ENCODE data around the gene ZDHHC13. TPM values are rescaled to one million over a fixed set of nuclear protein-coding genes. Genes with fewer than 3 reads are reported as not detected.

ZDHHC13 gene
- total and polyA plus RNA-seq, 4 donors = 1.2 to 8.2 (median 2.7) TPM

DNA sequence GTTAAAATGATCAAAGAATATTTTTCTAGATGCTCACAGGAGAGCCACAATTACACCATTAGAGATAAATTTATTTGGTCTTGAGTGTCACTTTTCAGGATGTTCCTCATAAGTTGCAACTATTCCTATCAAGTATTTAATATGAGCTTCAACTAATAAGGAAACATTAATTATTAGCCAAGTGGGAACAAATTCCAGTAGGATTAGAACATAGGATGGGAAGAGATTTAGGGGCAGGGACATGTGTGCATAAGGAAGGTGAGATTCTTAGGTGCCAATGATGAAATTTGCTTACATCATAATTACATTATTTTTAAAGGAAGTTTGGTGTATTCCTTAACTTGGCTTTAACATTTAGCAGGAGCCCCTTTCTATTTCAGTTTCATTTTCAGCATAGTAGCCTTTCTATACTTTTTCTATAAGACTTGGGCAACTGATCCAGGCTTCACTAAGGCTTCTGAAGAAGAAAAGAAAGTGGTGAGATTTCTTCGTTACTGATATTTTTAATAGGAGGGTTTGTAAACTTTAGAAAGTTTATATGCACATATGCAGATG is 46.1 kb downstream of the ZDHHC13 start:
- H3K9me3 ChIP-seq (ENCODE audit: control insufficient read depth in 4 of 4, low read length in 3 of 4) = no peaks in the 10 kb centered on the region
- no peak overlapping the region for H3K27ac ChIP-seq (ENCODE audit: low read depth in 1 of 2, low read length in 2 of 2)
- no peaks in the 10 kb centered on the region for H3K27me3 ChIP-seq (ENCODE audit: control insufficient read depth in 4 of 4, insufficient read depth in 4 of 4, low read length in 3 of 4)
- H3K36me3 ChIP-seq (ENCODE audit: control insufficient read depth in 4 of 4, insufficient read depth in 3 of 4, low read depth in 1 of 4, low read length in 3 of 4) = peaks cover 0 to 2% (median 0%) of the 10 kb centered on the region in 4 donors
- H3K9ac ChIP-seq (ENCODE audit: low read depth in 1 of 2, low read length in 2 of 2) = no peak overlapping the region
- WGBS = 91% methylated on average over 1 of the region's 1 CpG
- H3K4me3 ChIP-seq (ENCODE audit: low read depth in 1 of 3, low read length in 3 of 3) = no peak overlapping the region
- DNase-seq (ENCODE audit: low spot score) = no peak
- no peak for TF ChIP-seq TAF1 (conservative IDR thresholded peaks at IDR 0.05)
- TF ChIP-seq RAD21 (IDR thresholded peaks at IDR 0.05) = no peak
- no peak for TF ChIP-seq FOXA1 (IDR thresholded peaks at IDR 0.05)
- TF ChIP-seq, protein P1, sequence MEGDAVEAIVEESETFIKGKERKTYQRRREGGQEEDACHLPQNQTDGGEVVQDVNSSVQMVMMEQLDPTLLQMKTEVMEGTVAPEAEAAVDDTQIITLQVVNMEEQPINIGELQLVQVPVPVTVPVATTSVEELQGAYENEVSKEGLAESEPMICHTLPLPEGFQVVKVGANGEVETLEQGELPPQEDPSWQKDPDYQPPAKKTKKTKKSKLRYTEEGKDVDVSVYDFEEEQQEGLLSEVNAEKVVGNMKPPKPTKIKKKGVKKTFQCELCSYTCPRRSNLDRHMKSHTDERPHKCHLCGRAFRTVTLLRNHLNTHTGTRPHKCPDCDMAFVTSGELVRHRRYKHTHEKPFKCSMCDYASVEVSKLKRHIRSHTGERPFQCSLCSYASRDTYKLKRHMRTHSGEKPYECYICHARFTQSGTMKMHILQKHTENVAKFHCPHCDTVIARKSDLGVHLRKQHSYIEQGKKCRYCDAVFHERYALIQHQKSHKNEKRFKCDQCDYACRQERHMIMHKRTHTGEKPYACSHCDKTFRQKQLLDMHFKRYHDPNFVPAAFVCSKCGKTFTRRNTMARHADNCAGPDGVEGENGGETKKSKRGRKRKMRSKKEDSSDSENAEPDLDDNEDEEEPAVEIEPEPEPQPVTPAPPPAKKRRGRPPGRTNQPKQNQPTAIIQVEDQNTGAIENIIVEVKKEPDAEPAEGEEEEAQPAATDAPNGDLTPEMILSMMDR (IDR thresholded peaks at IDR 0.05; ENCODE audit: low read depth, low read length, missing input control) = no peak
- TF ChIP-seq, protein P2, sequence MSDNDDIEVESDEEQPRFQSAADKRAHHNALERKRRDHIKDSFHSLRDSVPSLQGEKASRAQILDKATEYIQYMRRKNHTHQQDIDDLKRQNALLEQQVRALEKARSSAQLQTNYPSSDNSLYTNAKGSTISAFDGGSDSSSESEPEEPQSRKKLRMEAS (IDR thresholded peaks at IDR 0.05) = no peak
- no peak for TF ChIP-seq GABPA (IDR thresholded peaks at IDR 0.05 in 1 of 2, conservative IDR thresholded peaks at IDR 0.05 in 1 of 2)
- peaks cover 0 to 4% (median 3%) of the 10 kb centered on the region in 4 donors for H3K4me1 ChIP-seq (ENCODE audit: control insufficient read depth in 4 of 4, insufficient read depth in 4 of 4, low read length in 3 of 4)

DNA sequence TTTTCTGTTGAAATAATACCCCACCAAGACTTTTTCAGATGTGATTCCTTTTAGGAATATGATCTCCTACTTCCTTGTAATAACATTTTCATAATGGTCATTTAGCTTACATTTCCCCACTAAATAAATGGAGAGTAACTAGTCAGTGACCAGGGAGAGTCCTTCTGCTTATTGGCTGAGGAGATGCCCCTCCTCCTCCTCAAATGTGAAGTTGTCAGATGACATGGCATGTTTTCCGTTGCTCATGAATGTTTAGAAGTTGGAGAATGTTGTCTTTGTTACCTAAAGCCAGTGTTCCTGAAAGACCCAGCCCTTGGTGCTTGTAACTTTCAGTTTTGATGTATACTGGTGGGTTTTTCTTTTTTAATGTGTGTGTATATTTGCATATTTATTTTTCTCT is 46.6 kb downstream of the ZDHHC13 start:
- no peak for DNase-seq (ENCODE audit: low spot score)
- no peaks in the 10 kb centered on the region for H3K9me3 ChIP-seq (ENCODE audit: control insufficient read depth in 4 of 4, low read length in 3 of 4)
- H3K4me1 ChIP-seq (ENCODE audit: control insufficient read depth in 4 of 4, insufficient read depth in 4 of 4, low read length in 3 of 4) = peaks cover 3 to 4% (median 4%) of the 10 kb centered on the region in 4 donors
- no peaks in the 10 kb centered on the region for H3K27me3 ChIP-seq (ENCODE audit: control insufficient read depth in 4 of 4, insufficient read depth in 4 of 4, low read length in 3 of 4)
- WGBS = 93% methylated on average over 1 of the region's 1 CpG
- H3K4me3 ChIP-seq (ENCODE audit: low read depth in 1 of 3, low read length in 3 of 3) = no peak overlapping the region
- no peak overlapping the region for H3K27ac ChIP-seq (ENCODE audit: low read depth in 1 of 2, low read length in 2 of 2)
- no peak overlapping the region for H3K9ac ChIP-seq (ENCODE audit: low read depth in 1 of 2, low read length in 2 of 2)
- TF ChIP-seq RAD21 (IDR thresholded peaks at IDR 0.05) (no peak), EGR1 (IDR thresholded peaks at IDR 0.05; ENCODE audit: low read depth in 2 of 2) (no peak), GABPA (IDR thresholded peaks at IDR 0.05 in 1 of 2, conservative IDR thresholded peaks at IDR 0.05 in 1 of 2) (no peak), HNF4A (conservative IDR thresholded peaks at IDR 0.05) (no peak), SP1 (IDR thresholded peaks at IDR 0.05) (no peak), FOXA2 (IDR thresholded peaks at IDR 0.05) (no peak), NR2F2 (IDR thresholded peaks at IDR 0.05) (no peak)
- TF ChIP-seq, protein P3, sequence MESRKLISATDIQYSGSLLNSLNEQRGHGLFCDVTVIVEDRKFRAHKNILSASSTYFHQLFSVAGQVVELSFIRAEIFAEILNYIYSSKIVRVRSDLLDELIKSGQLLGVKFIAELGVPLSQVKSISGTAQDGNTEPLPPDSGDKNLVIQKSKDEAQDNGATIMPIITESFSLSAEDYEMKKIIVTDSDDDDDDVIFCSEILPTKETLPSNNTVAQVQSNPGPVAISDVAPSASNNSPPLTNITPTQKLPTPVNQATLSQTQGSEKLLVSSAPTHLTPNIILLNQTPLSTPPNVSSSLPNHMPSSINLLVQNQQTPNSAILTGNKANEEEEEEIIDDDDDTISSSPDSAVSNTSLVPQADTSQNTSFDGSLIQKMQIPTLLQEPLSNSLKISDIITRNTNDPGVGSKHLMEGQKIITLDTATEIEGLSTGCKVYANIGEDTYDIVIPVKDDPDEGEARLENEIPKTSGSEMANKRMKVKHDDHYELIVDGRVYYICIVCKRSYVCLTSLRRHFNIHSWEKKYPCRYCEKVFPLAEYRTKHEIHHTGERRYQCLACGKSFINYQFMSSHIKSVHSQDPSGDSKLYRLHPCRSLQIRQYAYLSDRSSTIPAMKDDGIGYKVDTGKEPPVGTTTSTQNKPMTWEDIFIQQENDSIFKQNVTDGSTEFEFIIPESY (IDR thresholded peaks at IDR 0.05) = no peak
- TF ChIP-seq, protein P1 (IDR thresholded peaks at IDR 0.05; ENCODE audit: low read depth, low read length, missing input control) = no peak
- TF ChIP-seq, protein P4, sequence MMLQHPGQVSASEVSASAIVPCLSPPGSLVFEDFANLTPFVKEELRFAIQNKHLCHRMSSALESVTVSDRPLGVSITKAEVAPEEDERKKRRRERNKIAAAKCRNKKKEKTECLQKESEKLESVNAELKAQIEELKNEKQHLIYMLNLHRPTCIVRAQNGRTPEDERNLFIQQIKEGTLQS (IDR thresholded peaks at IDR 0.05) = no peak
- TF ChIP-seq, protein P2 (IDR thresholded peaks at IDR 0.05) = no peak
- H3K36me3 ChIP-seq (ENCODE audit: control insufficient read depth in 4 of 4, insufficient read depth in 3 of 4, low read depth in 1 of 4, low read length in 3 of 4) = peaks cover 0 to 2% (median 0%) of the 10 kb centered on the region in 4 donors
